HG02763 (cell line): ENCODE data around the gene DENR.
"Not testable (repeated sequence)": the region's sequence is repeated elsewhere in the genome, so short reads cannot be mapped to it uniquely, and the experiment has no call there.

ENCODE experiments used
- ATAC-seq: cut with Tn5 transposase; IDR thresholded peaks from one replicate; pipeline ENCODE4 v1.9.1; 2021; ENCODE audit warnings: mild to moderate bottlenecking, moderate library complexity; ENCODE audit not compliant: unreplicated experiment

DENR gene

GRCh38 chr12:122752464-122753318 is at the start of gene DENR:
Gene DENR, plus strand, starts transcription at chr12:122752824. Its CDS starts 878 bp downstream, at chr12:122753702.
- peak; percentile 96 for ATAC-seq

GRCh38 chr12:122702890-122703611 is 49.6 kb upstream of the DENR start, which contains the start of gene HCAR2:
Gene HCAR2, minus strand, starts transcription at chr12:122703357. Its CDS starts 74 bp downstream, at chr12:122703283.
- ATAC-seq, result not testable (repeated sequence)

GRCh38 chr12:122703841-122704240 is 48.8 kb upstream of the DENR start:
- ATAC-seq, result not testable (repeated sequence)

GRCh38 chr12:122709287-122709686 is 43.3 kb upstream of the DENR start:
- ATAC-seq, result not testable (repeated sequence)

- ATAC-seq, result not testable (repeated sequence)
Observed at GRCh38 chr12:122710341-122710740, 42.3 kb upstream of the DENR start.

- ATAC-seq, result not testable (repeated sequence)
Observed at GRCh38 chr12:122711266-122711665, 41.4 kb upstream of the DENR start.

- ATAC-seq, result not testable (repeated sequence)
Observed at GRCh38 chr12:122713491-122714188, 39.0 kb upstream of the DENR start.

GRCh38 chr12:122715211-122715610 is 37.4 kb upstream of the DENR start:
- ATAC-seq, result not testable (repeated sequence)

- not testable (repeated sequence) for ATAC-seq
Observed at GRCh38 chr12:122716658-122717057, 36.0 kb upstream of the DENR start, which contains the start of gene HCAR3. Gene HCAR3, minus strand, starts transcription at chr12:122716811. Its CDS starts 74 bp downstream, at chr12:122716737.

- ATAC-seq, result no peak
Observed at GRCh38 chr12:122721057-122721545, 31.5 kb upstream of the DENR start.

GRCh38 chr12:122722387-122722786 is 30.2 kb upstream of the DENR start:
- no peak for ATAC-seq

- ATAC-seq, result no peak
Observed at GRCh38 chr12:122724641-122725243, 27.9 kb upstream of the DENR start.

- ATAC-seq, result no peak
Observed at GRCh38 chr12:122725452-122726079, 27.1 kb upstream of the DENR start.

- no peak for ATAC-seq
Observed at GRCh38 chr12:122726080-122726558, 26.5 kb upstream of the DENR start.

- ATAC-seq, result no peak
Observed at GRCh38 chr12:122729583-122730214, 22.9 kb upstream of the DENR start.

- no peak for ATAC-seq
Observed at GRCh38 chr12:122730215-122731014, 22.2 kb upstream of the DENR start, which contains the start of gene HCAR1. Gene HCAR1, minus strand, starts transcription at chr12:122730844. Its CDS starts 505 bp downstream, at chr12:122730339.

- no peak for ATAC-seq
Observed at GRCh38 chr12:122732170-122732569, 20.5 kb upstream of the DENR start.

GRCh38 chr12:122732611-122733010 is 20.0 kb upstream of the DENR start:
- ATAC-seq, result no peak
